NOMO-1 treated with dmso at 0.1 percent for 144 hours (cell line): ENCODE data around the gene SDC4.

Experiments used
- DNase-seq: peaks from one replicate; lab custom pipeline; 2025; ENCODE audit not compliant: unreplicated experiment; lab: John Stamatoyannopoulos, UW

SDC4 gene

DNA sequence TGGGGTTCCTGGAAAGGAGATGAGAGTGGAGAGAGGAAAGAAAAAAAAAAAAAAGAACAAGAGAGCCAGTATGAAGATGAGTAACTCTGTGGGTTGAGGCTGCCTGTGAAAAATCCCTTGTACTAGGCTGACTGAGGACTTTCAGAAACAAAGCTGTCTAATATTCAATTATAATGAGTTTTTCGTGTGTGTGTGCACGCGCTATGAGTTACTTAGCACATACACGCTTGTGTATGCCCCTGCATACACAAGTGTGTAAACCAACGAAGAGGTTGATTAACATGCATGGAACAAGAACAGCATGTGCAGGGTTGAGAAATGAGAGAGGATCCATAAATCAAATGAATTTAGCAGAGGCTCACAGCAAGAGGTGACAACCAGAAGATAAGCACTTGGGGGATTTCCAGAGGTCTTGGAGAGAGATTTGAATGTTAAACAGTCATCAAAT is 46.4 kb downstream of the SDC4 start:
- DNase-seq = no peak

DNA sequence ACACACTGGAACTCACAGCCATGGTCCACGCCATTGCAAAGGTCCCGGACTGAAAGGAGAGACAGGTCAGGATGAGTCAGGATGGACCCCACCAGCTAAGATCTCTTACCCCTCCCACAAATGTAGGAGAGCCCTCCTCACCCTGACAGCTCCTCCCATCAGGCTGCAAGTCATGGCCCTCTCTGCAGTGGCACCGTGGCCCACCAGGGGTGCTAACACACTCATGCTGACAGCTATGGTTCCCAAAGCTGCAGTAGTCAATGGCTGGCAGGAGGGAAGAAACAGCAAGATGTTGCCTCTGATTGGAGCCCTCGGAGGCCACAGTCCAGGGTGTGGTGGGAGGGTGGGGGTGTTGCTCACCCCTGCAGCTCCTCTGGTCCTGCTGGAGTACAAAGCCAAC is 47.3 kb downstream of the SDC4 start:
- DNase-seq = no peak

DNA sequence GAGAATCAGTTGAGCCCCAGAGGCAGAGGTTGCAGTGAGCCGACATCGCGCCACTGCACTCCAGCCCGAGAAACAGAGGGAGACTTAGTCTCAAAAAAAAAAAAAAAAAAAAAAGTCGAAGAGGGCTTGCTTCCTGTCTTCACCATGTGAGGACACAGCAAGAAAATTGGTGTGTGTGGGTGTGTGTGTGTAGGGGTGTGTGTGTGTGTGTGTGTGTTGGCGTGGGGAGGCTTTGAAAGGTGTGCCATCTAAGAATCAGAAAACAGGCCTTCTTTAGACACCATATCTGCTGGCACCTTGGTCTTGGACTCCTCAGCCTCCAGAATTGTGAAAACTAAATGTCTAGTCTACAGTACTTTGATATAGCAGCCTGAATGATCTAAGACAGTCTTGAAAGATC is 48.4 kb downstream of the SDC4 start:
- no peak for DNase-seq

DNA sequence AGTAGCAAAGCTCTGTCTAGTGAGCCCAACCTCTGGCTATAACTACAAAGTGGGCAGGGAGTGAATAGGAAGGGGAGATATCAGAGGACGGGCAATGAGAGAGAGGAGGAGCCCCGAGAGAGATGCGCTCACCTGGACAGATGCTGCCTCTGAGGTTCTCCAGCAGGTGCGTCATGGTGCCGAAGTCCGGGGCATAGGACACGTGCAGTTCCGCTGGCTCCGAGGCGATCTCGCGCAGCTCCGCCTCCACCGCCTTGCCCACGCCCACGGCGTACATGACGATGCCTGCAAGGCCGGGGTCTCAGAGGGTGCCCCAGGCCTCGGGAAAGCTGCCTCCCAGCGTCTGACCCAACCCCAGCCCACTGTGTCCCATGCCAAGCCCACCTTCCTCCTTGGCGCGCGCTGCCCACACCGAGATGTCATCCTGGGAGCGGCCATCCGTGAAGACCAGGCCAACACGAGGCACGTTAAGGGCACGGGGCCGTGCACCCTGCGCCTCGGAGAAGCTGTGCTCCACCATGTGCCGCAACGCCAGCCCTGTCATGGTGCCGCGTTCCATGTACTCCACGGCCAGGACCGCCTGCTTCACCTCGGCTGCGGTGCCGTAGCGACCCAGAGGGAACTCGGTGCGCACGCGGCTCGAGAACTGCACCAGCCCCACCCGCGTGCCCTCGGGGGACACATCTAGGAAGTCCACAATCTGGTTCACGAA is 50.3 kb downstream of the SDC4 start:
- DNase-seq = no peak

DNA sequence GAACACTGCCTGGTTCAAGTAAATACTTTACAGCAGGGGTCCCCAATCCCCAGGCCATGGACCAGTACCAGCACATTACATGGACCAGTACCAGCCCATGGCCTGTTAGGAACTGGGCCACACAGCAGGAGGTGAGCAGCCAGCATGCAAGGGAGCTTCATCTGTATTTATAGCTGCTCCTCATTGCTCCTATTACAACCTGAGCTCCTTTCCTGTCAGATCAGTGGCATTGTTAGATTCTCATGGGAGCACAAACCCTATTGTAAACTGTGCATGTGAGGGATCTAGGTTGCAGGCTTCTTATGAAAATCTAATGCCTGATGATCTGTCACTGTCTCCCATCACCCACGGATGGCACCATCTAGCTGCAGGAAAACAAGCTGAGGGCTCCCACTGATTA is 53.6 kb downstream of the SDC4 start:
- no peak for DNase-seq

DNA sequence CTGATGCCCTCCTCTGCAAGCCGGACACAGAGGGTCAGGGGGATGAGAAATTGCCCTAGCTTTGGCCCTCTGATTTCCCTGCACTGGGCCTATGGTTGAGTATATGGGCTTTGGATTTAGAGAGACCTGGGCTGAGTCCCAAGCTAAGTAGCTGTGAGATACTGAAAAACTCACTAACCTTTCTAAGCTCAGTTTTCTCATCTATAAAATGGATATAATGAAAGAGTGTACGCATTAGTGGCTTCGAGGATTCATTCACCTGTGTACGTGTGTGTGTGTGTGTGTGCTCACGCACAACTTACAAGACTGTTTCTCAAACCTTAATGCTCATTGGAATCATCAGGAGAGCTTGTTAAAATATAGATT is 54.2 kb downstream of the SDC4 start:
- DNase-seq = no peak

DNA sequence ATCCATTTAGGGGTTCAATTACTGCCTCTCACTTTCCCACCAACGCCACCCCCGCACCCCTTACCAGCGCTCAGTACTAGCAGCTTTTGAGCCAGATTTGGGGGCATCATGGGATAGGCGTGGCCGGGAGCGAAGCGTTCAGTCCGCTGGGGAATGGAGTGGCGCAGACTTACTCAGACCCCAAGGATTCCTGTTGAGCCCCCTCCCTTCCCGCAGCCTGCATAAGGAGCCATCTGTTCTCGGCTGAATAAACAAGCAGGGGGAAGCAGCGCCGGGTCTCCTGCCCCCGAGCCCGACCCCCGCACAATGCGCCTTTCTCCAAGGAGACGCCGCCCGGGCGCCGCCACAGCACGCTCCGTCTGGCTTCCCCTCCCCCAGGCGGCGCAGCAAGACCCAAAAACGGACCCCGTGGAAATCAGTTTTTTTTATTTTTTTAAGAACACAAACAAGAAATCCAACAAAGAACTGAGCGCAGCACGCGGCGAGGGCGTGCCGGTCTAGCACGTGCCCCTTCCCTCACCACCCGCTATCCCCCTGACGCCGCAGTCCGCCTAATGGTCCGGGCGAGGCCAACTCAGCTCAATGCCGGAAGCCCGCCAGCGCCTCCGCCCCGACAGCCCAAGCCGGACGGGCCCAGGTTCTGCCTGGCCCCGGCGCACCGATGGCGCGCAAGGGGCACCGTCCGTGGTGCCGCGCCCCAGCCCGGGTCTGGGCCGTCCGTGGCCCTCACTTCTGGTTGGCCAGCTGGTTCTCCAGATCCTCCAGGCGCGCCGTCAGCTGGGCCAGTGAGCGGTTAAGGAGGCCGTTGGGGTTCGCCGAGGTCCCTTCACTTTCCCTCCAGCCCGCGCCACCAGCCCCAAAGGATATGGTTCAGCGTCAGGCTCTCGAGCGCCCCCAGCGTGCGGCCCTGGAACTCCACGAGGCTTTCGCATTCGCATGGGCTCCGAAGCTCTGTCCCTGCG is 54.9 kb downstream of the SDC4 start:
- DNase-seq = peak; percentile 84

DNA sequence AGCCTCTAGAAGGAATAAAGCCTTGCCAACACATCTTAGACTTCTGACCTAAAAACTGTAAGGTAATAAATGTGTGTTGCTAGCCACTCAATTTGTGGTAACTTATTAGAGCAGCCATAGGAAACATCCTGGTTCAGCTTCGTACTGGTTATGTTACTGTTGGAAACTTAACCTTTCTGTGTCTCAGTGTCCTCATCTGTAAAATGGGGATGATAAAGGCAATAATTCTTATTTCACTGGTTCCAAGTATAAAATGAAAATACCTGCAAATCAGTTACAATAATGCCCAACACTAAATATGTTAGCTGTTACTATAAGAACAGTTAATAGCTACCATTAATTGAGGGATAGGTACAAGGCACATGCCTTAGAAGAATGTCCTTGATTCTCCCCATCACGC is 55.9 kb downstream of the SDC4 start:
- no peak for DNase-seq

DNA sequence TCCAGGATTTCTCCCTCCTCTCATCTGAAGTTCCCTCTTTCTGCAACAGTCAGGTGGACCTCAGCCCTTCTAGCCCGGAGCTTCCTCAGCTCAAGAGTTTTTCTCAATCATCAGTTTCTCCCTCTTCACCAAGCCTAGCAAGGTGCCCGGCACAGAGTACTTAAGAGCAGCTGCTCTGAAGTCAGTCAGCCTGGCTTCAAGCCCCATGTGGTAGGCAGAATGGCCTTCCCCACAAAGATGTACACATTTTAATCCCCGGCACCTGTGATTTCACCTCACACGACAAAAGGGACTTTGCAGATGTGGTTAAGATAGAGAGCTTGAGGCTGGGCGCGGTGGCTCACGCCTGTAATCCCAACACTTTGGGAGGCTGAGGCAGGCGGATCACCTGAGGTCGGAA is 56.7 kb downstream of the SDC4 start:
- DNase-seq = no peak

DNA sequence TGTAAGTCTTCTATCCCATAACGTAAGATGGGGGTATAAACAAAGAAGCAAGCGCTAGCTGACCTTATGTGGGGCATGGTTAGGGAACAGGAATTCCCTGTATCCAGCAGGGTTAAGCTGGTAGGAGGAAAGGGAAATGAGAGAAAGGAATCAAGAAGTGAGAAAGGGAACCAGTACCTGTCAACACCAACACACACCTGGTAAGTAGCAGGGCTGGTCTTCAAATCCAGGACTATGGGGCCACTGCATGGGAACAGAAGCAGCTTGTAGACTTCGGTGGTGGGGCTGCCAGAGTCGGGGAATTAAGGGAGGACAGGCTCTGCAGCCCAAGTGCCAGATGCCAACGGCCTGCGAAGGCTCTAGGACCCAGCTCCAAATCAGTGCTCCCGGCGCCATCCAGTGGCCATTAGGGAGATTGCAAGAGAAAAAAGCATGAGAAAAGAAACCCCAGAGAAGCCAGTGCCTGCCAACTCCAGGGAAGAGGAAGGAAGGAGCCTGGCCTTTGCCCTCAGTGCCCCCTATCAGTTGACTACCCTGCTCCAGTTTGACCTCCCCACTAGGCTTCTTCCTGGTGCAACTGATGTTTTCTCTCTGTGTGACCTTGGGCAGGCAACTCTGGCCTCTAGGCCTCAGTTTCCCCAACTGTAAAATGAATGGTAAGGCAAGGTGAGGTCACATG is 57.4 kb downstream of the SDC4 start:
- peak; percentile 66 for DNase-seq

DNA sequence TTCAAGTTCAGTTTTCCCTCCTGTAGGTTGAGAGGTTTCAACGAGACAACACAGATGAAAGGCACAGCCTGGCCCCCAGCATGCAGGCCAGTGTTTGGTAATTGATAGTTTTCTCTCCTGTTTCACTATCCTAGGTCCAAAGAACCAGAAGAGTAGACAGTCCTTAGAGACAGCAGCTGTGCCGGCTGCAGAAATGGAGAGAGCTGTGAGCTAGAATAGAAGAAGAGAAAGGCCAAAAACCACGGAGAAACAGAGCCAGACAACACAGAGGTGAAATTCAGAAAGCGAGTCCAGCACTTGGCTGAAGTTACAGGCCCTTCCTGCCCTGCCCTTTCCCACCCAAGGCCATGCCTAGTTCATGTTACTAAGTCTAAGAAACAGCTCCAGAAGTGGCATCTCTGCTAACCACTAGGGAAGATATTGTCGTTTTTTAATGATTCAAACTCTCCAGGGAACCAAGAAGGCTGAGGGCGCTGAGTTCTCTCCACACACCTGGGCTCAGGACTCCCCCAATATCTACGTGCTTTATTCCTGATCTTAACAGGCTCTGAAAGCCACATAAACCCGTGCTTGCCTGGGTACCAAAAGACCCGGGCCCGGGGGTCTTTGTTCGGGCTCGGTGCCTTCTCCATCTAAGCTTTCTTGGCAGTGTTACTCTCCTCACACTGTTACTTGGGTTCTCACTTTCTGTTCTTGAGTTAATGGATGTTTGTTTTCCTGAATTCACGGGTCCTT is 58.1 kb downstream of the SDC4 start:
- no peak for DNase-seq

DNA sequence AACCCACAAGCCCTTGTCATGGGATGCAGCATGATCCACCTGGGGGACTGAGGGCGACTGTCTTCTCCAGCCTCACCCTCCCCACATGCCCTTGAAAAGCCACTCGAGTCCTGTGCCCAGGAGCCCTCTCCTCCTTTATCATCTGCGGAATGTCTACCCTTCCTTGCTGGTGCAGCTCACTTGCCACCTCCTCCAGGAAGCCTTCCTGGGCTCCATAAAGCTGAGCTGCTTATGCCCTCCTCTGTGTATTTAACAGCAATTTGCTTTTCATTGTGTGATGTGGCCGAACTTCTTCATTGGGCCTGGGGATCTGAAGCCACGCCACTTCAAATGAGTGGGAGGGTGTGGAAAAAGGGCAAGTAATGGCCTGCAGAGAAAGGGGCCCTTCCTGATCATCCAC is 59.4 kb downstream of the SDC4 start:
- DNase-seq = no peak

DNA sequence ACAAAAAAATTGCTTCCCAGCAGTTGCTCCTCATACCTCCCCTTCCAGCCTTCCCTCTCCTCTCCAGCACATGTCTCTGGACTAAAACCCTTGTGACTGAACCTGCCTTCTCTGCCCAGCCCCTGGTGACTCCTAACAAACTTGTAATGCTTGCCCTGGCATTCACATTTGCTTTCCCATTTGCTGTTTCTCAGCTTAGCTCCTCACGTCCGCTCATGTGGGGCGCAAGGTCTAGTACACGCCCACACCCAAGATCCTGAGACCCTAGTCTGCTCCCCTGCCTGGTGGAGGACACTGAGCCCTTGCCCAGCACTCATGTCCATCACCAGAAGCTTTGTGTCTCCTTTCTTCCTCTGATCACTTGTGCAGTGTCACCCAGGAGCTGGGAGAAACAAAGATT is 59.8 kb downstream of the SDC4 start:
- DNase-seq = no peak

DNA sequence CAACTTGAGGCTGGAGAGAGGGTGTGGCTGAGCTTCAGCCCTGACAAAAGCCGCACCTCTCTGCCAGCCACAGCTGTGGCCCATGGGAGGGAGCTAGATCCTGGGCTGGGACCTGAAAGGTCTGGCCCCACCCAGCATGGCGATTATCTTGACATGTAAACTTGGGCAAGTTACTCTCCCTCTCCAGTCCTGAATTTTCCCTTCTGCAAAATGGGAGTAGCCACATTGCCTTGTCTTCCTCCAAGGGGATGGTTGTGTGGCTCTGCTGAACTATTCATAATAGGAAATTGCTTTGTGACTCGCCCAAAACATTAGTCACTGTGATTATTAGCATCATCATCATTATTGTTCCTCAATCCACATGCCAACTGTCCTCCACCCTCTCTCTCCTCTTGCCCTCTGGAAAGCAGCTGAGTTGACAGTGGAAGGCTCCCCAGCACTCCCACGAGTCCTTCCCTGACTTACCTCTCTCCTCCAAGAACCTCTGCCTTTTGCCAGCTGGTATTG is 64.6 kb downstream of the SDC4 start:
- no peak for DNase-seq

DNA sequence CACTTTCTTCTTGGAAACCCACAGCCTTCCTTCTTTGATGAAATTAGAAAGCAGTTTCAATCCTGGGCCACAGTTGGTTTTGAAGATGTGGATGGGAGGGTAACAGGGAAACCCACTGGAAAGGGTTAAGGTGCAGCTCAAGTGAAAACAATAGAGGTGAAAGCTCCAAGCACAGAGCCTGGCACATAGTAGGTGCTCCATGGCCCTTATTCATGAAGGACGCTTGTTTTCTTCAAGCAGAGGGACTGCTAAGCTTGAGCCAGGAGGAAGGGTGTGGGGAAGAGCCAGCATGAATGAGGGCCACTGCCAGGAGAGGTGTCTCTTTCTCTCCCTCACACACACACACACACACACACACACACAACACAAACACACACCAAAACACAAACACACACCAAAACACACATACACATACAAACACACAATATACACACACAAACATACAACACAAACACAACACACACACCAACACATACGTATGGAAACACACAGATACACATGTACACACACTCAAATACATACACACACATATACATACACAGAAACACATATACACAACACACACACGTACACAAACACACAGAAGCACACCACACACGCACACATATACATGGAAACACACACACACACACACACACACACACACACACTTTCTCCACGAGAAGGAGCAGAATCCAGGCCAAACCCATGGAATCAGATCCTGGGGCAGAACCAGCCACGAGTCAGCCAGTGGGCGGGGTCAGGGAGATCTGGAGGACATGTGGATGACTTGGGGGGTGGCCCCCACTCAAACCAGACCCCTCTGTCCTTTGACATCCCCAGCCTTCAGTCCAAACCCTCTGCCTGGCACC is 65.3 kb downstream of the SDC4 start:
- DNase-seq = no peak

DNA sequence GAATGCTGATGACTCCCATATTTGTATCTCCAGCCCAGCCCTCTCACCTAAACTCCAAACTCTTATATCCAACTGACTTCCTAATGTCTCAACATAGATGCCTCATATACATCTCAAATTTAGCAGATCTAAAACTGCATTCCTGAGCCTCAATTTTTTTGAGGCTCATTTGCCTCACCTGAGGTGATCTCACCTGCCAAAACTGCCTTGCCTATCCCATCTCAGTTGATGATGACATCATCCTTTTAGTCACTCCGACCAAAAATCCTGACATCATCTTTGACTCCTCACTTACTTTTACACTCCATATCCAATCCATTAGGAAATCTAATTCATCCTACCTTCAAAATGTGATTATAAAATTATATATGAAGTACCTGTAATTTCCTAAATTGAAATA is 68.2 kb downstream of the SDC4 start:
- no peak for DNase-seq

DNA sequence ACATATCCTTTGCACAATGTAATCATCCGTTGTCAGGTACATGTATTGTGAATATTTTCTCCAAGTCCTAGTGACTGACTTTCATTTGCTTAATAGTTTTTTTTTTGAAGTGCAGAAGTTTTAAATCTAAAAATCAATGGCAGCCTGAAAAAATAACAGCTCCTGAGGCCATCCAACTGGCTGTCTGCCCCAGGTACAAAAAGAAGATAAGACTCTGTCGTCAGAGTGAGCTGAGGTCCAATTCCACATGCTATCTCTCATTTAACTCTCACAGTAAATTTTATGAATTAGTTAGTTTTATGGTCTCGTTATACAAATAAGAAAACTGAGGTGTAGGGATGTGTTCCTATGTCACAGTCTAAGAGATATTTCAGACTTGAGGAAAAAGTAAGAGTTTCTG is 72.9 kb downstream of the SDC4 start:
- DNase-seq = no peak
